HPDE6-E6E7 (cell line): Measurements from ENCODE around the gene FREY1.

ENCODE experiments used
- DNase-seq: peaks from one replicate; pipeline ENCODE4 v3.0.0; 2011; ENCODE audit warnings: missing footprints; ENCODE audit errors: extremely low spot score

Gene FREY1

DNA sequence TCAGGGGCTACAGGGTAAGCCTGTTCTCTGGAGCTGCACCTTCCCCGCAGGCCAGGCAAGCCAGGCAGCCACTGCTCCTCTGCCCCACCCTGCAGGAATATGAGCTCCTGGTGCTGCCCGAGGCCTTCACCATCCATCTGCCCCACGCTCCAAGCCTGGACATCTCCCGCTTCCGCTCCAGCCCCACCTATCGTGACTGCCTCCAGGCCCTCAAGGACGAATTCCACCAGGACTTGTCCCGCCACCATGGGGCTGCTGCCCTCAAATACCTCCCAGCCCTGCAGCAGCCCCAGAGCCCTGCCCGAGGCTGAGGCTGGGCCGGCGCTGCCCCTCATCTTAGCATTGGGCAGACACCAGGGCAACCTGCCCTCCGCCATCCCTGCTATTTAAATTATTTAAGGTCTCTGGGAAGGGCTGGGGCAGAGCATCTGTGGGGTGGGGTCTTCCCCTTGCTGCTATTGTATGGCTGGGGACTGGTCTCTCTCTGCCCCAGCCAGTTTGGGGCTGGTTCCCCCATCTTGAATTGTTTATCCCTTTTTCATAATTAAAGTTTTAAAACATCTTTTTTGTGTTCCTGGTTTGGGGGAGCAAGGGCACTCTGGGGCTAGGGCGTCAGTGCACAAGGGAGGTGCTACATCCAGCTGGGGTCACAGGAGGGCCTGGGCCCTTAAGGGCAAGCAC, 21.6 kb upstream of the FREY1 start:
- DNase-seq: no peak

DNA sequence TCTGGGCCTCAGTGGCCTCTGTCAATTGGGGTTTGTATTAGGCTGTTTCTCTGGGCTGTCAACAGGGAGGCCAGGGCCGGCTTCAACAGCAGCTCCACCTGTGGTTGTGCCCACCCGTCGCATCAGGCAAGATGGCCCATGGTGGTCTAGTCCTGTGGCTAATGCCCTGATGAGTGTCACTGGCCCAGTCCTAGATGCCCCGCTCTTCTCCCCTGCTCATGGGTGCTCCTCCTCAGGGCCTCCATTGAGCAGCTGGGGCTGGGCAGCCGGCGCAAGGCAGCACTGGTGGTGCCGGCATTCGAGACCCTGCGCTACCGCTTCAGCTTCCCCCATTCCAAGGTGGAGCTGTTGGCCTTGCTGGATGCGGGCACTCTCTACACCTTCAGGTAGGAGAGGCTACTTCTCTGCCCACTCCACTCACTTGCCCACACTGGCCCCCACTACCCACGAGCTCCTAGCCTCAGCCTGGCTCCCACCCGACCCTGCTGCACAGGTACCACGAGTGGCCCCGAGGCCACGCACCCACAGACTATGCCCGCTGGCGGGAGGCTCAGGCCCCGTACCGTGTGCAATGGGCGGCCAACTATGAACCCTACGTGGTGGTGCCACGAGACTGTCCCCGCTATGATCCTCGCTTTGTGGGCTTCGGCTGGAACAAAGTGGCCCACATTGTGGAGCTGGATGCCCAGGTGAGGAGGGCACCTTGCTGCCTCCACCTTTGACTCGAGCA, 20.8 kb upstream of the FREY1 start:
- no peak for DNase-seq

- DNase-seq: no peak
These were observed 20.2 kb upstream of the FREY1 start for GRCh38 chr11:45927332-45927683.

DNA sequence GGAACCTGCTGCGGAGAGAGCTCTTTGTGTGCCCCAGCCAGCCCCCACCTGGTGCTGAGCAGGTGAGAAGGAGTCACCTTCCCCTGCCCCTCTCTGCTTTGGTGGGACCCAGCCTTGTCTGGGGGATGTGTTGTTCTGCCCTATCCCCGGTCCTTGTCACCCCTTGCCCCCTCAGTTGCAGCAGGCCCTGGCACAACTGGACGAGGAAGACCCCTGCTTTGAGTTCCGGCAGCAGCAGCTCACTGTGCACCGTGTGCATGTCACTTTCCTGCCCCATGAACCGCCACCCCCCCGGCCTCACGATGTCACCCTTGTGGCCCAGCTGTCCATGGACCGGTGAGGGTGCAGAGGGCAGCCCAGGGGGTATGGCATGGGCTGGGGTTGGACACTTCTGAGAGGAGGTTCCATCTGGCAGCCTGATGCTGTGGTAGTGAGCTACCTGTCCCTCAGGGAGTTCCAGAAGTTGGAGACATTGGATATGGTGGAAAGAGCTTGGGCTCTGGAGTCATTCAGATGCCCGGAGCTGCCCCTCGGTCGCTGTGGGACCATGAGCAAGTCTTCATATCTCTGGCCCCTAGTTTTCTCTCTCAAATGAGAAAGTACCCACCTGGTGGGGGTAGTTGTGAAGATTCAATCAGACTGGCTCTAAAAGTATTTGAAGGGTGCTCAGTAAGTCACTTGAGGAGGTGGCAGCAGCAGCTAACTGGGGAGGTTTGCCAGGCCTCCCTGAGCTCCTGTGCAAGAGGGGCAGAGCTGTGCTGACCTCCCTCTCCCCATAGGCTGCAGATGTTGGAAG, 19.7 kb upstream of the FREY1 start:
- no peak for DNase-seq

DNA sequence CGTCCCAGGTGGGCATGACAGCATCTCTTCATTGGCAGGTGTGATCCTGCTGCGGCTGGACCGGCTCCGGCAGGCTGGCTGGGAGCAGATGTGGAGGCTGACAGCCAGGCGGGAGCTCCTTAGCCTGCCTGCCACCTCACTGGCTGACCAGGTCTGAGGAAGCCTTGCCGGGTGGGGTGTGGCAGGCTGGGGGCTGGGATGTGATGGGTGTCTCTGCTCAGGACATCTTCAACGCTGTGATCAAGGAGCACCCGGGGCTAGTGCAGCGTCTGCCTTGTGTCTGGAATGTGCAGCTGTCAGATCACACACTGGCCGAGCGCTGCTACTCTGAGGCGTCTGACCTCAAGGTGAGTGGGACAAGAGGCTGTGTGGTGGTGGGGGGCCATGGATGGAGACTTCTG, 18.9 kb upstream of the FREY1 start:
- no peak for DNase-seq

DNA sequence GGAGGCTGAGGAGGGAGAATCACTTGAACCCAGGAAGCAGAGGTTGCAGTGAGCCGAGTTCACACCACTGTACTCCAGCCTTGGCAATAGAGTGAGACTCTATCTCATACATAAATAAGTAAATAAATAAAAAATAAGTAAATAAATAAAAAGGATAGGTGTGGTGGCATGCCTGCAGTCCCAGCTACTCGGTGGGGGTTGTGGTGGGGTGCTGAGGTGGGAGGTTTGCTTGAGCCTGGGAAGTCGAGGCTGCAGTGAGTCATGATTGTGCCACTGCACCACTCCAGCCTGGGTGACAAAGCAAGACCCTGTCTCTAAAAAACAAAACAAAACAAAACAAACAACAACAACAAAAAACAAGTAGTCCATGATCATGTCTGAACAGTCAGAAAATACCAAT, 18.5 kb upstream of the FREY1 start:
- DNase-seq: no peak

GRCh38 chr11:45924927-45925326, 17.9 kb upstream of the FREY1 start:
- DNase-seq: no peak

DNA sequence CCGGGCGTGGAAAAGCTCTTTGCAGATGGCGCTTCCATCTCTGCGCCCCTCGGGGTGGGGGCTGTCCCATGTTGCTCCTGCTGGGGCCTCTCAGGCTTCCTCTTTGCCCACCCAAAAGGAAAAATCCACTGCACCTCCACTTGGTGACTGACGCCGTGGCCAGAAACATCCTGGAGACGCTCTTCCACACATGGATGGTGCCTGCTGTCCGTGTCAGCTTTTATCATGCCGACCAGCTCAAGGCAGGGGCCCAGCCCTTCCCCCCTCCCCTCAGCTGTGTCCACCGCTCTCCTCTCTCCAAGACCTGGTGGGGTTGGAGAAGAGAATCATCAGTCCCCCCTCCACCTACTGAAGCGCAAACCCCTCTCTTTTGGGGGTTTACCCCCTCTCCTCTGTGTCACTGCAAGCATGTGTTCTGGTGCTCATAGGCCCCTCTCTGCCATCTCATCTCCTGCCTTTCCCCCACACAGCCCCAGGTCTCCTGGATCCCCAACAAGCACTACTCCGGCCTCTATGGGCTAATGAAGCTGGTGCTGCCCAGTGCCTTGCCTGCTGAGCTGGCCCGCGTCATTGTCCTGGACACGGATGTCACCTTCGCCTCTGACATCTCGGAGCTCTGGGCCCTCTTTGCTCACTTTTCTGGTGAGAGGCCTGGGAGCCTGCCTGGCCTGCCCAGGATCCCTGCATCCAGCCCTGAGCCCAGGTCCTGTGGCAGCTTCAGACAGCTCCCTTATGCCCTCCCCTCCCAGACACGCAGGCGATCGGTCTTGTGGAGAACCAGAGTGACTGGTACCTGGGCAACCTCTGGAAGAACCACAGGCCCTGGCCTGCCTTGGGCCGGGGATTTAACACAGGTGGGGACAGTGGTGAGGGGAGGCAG, 17.2 kb upstream of the FREY1 start:
- DNase-seq: no peak

GRCh38 chr11:45922425-45923082, 15.5 kb upstream of the FREY1 start, which contains the start of gene LARGE2:
Gene LARGE2 (plus strand): TSS chr11:45922656. CDS start chr11:45922883, 227 bp downstream.
- no peak for DNase-seq

- no peak for DNase-seq
These were observed 14.7 kb upstream of the FREY1 start for GRCh38 chr11:45921561-45922424.

DNA sequence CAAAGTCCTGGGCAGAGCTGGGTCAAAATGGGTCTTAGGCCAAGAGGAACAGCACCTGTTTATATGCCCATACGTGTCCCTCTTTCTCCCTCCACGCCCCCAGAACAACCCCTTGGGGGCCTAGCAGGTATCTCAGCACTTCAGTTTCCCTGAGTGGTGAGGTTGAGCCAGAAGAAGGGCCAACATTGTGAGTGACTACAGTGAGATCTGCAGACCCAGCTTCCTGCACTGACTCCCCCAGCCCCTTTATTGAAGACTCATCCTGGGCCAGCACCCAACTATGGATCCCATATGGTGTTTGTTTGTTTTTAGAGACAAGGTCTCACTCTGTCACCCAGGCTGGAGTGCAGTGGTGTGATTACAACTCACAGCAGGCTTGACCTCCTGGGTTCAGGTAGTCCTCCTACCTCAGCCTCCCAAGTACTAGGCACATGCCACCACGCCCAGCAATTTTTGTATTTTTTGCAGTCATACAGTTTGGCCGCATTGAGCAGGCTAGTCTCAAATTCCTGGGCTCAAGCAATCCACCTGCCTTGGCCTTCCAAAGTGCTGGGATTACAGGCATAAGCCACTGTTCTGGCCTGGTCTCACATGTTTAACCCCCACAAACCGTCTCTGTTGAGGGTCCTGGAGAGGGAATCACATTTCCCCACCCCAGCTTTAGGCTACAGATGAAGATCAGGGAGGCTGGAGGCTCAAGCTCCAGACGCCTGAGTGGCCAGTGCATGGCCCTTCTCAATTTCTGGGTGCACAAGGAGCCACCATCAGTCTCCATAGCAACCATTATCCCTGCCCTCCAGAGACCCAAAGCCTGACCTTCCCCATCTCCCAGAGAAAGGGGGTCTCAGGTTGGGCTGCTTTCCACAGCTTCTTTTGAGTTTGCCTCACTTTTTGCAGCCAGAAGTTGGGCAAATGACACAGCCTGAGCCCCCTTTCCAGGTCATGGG, 13.7 kb upstream of the FREY1 start:
- no peak for DNase-seq

- no peak for DNase-seq
These were observed 12.9 kb upstream of the FREY1 start for GRCh38 chr11:45919806-45920530.

- no peak for DNase-seq
These were observed 12.0 kb upstream of the FREY1 start for GRCh38 chr11:45918962-45919675.

GRCh38 chr11:45918331-45918941, 11.4 kb upstream of the FREY1 start:
- peak; percentile 87 for DNase-seq

DNA sequence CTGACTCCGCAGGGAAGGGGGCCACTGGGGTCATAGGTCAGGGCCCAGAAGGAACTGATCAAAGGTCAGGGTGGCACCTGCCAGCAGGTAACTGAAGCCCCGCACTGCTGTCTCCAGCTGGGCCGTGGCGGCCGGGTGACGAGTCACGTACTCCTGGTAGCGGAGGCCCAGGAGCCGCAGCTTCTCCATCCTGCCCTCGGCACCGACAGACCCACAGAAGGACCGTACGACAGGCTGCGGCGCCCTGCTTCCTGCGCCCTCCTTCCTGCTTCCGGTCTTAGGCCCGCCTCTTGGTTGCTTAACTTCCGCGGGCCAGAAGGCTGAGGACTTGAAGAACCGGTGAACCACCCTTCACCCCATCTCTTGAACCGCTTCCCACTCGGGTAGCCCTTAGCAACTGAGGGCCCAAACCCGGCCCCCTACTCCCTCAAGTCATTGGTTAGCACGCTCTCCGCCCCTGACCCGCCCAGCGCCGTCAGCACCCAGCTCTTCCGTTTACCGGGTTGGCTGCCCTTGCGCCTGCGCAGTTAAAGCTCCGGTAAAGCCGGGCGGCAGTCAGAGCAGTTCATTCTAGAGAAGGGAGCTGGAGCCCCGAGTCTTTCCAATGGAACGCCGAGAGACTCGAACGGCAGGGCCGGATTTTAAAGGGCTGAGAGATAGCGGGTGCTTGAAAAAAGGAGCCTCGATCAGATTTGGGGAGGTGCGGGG, 10.7 kb upstream of the FREY1 start, which contains the start of gene PEX16:
PEX16 (minus strand) TSS at position 255 of the 708 bp plus-strand sequence; CDS start at position 189, 66 bp downstream.
- peak; percentile 98 for DNase-seq

DNA sequence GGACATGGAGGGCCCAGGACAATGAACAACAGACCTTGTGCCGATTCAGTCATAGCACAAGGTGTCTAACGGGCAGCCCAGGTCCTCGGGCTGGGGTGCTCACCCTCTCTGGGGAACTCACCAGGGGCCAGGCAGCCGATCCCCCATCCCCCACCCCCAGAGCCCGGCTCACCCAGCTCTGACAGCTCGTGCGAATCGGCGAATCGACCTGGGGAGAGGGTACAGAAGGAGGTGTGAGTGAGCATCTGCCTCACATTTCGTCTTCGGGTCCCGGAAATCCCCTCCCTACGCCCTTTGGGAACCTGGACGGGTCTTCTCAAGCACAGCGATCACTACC, 10.2 kb upstream of the FREY1 start:
- DNase-seq: no peak

DNA sequence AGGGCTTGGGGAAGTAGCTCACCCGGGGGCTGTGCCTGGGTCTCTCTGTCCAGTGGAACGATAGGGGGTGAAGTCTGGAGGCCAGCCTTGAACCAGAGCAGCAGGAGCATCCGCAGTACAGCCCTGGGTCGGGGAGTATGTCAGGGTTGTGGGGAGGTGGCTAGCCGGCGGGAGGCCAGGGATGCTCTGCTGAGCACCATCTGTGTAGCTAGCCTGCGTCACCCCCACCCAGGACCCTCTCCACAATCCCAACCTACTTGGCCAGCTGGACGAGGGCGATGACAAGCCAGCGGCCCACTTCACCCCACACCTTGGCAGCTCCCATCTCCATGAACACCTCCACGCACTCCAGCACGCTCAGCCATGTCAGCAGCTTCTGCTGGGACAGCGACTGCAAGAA, 8.4 kb upstream of the FREY1 start:
- no peak for DNase-seq
